HepG2 (cell line): ENCODE results near the gene SPN. TPM values are rescaled to one million over a fixed set of nuclear protein-coding genes. Genes with fewer than 3 reads are reported as not detected.

ENCODE experiments used
- AHDC1 ChIP-seq: sonication (generic); formaldehyde crosslinking; IDR thresholded peaks from 2 replicates; pipeline ENCODE4 v1.5.1; 2020; ENCODE audit warnings: mild to moderate bottlenecking, missing genetic modification reagents, borderline replicate concordance
- ARID4A ChIP-seq: sonication (generic); formaldehyde crosslinking; IDR thresholded peaks from 2 replicates; pipeline ENCODE4 v1.5.0; 2020; ENCODE audit warnings: mild to moderate bottlenecking, missing genetic modification reagents, borderline replicate concordance
- ETV5 ChIP-seq: IDR thresholded peaks from 2 replicates; pipeline ENCODE4 v1.6.1; 2018; ENCODE audit warnings: missing biosample characterization, missing genetic modification reagents, inconsistent platforms, borderline replicate concordance
- HDAC2 ChIP-seq: sonication (generic); formaldehyde crosslinking; IDR thresholded peaks from 2 replicates; pipeline ENCODE4 v1.4.0; 2020; ENCODE audit warnings: missing genetic modification reagents
- HMGXB3 ChIP-seq: sonication (generic); formaldehyde crosslinking; IDR thresholded peaks from 2 replicates; pipeline ENCODE4 v1.4.0; 2020; ENCODE audit warnings: missing genetic modification reagents, borderline replicate concordance
- KMT2A ChIP-seq: sonication (generic); formaldehyde crosslinking; IDR thresholded peaks from 2 replicates; pipeline ENCODE4 v1.4.0; 2020; ENCODE audit warnings: missing genetic modification reagents
- MAF1 ChIP-seq: sonication (generic); formaldehyde crosslinking; IDR thresholded peaks from 2 replicates; pipeline ENCODE4 v1.5.0; 2020; ENCODE audit warnings: missing genetic modification reagents, borderline replicate concordance
- SIX1 ChIP-seq: sonication (generic); formaldehyde crosslinking; IDR thresholded peaks from 2 replicates; pipeline ENCODE4 v1.4.0; 2020; ENCODE audit warnings: missing genetic modification reagents, borderline replicate concordance
- TAF15 ChIP-seq: fragments of 200-400 bp; formaldehyde crosslinking; IDR thresholded peaks from one replicate; pipeline ENCODE4 v1.6.1; 2018; ENCODE audit warnings: mild to moderate bottlenecking, low read depth, low read length; ENCODE audit not compliant: poor library complexity, severe bottlenecking
- TGIF2 ChIP-seq: IDR thresholded peaks from 2 replicates; pipeline ENCODE4 v1.6.1; 2016; ENCODE audit warnings: control low read depth, missing compliant biosample characterization
- ZNF121 ChIP-seq: sonication (generic); formaldehyde crosslinking; IDR thresholded peaks from 2 replicates; pipeline ENCODE4 v1.5.0; 2020; ENCODE audit warnings: mild to moderate bottlenecking, missing genetic modification reagents
- ZNF431 ChIP-seq: sonication (generic); formaldehyde crosslinking; IDR thresholded peaks from 2 replicates; pipeline ENCODE4 v1.9.0; 2022; ENCODE audit warnings: missing genetic modification reagents, low read depth, mild to moderate bottlenecking, borderline replicate concordance
- ZNF724P ChIP-seq: sonication (generic); formaldehyde crosslinking; IDR thresholded peaks from 2 replicates; pipeline ENCODE4 v1.8.0; 2022; ENCODE audit warnings: missing genetic modification reagents, borderline replicate concordance
- polyA plus RNA-seq, 8 experiments: library from polyadenylated mRNA; depleted of rRNA in 3 of 8; stranded (reverse) in 7 of 8; unstranded in 1 of 8; fragments of >200 nt; fragmentation: Illumina TruSeq in 4 of 8; extraction: Trizol in 4 of 8; gene quantifications; 2 replicates each; pipeline versions ENCODE4 v1.2.1 to v1.2.3, GENCODE V29; 2011 to 2016; ENCODE audit warnings: low read depth in 4 of 8, missing spikeins in 1 of 8, mixed read lengths in 1 of 8; ENCODE audit not compliant: insufficient read depth in 1 of 8
- total RNA-seq, 5 experiments: library from RNA; depleted of rRNA; stranded (reverse); fragments of >200 nt; fragmentation: Illumina TruSeq; extraction: Trizol; gene quantifications; 2 replicates each; pipeline ENCODE4 v1.2.3, GENCODE V29; 2016; ENCODE audit warnings: low read depth in 1 of 5
- TF ChIP-seq, protein P1 (sequence below): sonication (generic); formaldehyde crosslinking; IDR thresholded peaks from 2 replicates; pipeline ENCODE4 v1.4.0; 2020; ENCODE audit warnings: mild to moderate bottlenecking, low read depth, missing genetic modification reagents

The SPN gene
- total and polyA plus RNA-seq, 2 of the 13 experiments (the other 11 are each of a cell fraction or from before 2014, with no cell fraction given) = 0.22 to 1.6 TPM

DNA sequence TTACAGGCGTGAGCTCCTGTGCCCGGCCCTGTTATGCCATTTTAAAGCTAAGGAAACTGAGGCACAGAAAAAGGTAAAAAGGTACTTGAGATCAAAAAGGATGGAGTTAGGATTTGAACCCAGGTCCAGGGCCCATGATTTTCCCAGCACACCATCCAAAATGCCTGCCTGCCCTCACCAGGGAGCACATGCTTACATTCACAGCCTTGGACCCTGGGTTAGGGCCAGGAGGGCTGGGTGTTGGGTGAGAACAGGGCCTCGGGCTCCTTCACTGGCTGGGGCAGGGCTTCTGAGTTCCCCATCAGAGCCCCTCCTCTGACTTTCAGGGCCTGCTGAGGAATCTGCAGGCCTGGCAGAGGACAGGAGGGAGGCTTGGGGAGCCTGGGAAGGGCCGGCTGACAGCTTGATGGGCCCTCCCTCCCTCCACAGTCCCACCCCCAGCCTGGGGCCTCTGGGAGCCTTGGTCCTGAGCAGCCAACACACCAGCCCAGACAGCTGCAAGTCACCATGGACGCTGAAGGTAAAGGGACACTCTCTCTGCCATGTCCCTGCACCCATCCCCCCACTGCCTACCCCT, 15.7 kb downstream of the SPN start, which contains the start of gene QPRT (continued):
- TF ChIP-seq AHDC1 (CRISPR knock-in tag) (no peak), TAF15 (no peak), SIX1 (CRISPR knock-in tag) (no peak), MAF1 (CRISPR knock-in tag) (no peak), ZNF724P (CRISPR knock-in tag) (no peak), HMGXB3 (CRISPR knock-in tag) (no peak), TGIF2 (CRISPR knock-in tag) (no peak), KMT2A (CRISPR knock-in tag) (no peak; the same call in 1 of the 2 replicates), ETV5 (CRISPR knock-in tag) (no peak), ARID4A (CRISPR knock-in tag) (no peak), HDAC2 (no peak), ZNF431 (CRISPR knock-in tag) (no peak), ZNF121 (no peak)
- TF ChIP-seq, protein P1, sequence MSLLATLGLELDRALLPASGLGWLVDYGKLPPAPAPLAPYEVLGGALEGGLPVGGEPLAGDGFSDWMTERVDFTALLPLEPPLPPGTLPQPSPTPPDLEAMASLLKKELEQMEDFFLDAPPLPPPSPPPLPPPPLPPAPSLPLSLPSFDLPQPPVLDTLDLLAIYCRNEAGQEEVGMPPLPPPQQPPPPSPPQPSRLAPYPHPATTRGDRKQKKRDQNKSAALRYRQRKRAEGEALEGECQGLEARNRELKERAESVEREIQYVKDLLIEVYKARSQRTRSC (CRISPR knock-in tag) = no peak
